GM19193 (cell line): ENCODE results near the gene CDH4.

Experiments
- POLR2A ChIP-seq: IDR thresholded peaks from 4 replicates; pipeline ENCODE4 v1.6.1; 2011; ENCODE audit not compliant: insufficient read depth, insufficient read length; ENCODE audit errors: extremely low read depth

CDH4 gene

GRCh38 chr20:61762886-61763739 lies 511.1 kb downstream of the CDH4 start:
- no peak for TF ChIP-seq POLR2A

- TF ChIP-seq POLR2A, result no peak
Observed at GRCh38 chr20:61763740-61764400, 511.8 kb downstream of the CDH4 start.

DNA sequence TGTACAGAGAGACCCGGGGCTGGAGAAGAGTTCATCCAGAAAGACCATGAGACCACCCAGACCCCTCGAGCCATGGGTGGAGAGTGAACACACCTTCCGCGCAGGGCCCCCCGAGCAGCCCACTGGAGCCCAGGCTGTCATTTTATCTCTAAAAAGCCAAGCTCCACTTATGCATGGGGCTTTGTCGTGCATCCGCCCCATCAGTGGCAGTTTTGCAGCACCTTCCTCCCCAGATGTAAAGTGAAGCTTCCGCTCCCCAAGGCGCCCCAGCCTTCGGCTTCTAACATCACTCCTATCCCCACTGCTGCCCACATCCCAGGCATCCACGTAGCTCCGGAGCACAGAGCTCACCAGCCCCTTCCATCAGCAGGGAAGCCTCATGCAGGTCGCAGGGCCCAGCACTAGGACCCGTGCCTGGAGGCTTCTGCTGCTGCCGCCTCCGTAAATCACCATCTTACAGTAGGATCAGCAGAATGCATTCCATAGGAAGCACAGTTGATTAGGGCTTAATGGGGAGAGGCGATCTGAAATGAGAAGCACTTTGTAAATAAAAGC lies 512.5 kb downstream of the CDH4 start:
- TF ChIP-seq POLR2A, result no peak

GRCh38 chr20:61765081-61765870 lies 513.2 kb downstream of the CDH4 start:
- TF ChIP-seq POLR2A, result no peak

DNA sequence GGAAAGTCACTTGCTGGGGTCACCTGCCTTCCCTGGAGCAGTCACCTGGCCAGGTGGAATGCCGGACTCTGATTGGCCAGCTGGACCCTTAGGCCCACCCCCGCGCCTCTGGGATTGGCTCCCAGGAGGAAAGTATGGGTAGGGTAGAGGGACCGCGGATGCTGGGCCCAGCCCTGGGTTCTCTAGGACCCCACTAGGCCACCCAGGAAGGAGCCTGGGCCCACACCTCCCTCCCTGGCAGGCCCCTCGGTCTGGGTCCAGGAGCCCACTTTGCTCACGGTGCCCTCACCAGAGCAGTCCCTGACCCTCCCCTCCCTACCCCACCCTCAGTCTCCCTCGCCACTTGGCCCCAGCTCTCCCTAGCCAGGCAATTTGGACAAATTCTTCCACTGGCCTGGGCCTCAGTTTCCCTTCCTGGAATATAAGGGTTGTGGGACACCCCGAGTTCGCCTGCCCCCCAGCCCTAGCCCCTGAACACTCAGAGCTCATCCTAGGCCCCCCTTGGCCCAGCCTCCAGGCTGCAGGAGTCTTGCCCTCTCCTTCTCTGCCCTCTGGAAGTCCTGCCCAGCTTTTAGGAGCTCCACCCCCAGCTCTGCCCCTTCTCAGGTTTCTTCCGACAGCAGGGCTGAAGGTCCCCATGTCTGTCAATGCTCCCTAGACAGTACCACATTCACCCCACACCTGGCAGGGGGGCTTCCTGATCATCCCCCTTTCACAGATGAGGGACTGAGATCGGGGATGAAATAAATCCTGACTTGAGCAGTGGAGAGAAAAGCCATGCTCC lies 514.0 kb downstream of the CDH4 start:
- TF ChIP-seq POLR2A, result no peak

GRCh38 chr20:61766921-61767610 lies 515.0 kb downstream of the CDH4 start:
- TF ChIP-seq POLR2A, result no peak

DNA sequence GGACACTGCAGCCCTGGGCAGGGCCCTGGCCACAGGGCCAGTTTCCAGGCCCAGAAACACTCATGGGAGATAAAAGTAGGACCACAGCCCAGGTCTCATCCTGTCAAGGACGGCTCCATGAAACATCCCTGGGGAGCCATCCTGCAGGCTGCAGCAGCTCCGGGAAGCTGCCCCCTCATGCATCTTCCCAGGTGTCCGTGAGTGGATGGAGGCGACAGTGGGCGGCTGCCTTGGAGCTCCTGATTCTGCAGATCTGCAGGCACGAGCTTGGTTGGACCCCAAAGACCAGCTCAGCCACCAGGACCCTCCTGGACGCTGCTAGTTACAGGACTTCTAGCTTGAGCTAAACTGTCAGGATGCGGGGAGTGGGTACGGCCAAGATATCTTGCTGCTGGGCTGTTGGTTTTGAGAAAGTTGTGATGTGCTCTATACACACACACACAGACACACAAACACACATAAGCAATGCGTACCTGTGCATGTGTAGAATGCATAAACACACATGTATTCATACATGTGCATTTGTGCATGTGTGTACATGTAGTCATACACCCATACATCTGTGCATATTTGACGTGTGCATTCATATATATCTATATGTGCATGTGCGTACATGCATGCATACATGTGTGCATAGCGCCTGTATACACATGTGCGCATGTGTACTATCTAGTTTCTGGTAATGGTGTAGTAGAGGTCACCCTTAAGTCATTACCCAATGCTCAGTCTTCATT lies 515.9 kb downstream of the CDH4 start:
- TF ChIP-seq POLR2A, result no peak

DNA sequence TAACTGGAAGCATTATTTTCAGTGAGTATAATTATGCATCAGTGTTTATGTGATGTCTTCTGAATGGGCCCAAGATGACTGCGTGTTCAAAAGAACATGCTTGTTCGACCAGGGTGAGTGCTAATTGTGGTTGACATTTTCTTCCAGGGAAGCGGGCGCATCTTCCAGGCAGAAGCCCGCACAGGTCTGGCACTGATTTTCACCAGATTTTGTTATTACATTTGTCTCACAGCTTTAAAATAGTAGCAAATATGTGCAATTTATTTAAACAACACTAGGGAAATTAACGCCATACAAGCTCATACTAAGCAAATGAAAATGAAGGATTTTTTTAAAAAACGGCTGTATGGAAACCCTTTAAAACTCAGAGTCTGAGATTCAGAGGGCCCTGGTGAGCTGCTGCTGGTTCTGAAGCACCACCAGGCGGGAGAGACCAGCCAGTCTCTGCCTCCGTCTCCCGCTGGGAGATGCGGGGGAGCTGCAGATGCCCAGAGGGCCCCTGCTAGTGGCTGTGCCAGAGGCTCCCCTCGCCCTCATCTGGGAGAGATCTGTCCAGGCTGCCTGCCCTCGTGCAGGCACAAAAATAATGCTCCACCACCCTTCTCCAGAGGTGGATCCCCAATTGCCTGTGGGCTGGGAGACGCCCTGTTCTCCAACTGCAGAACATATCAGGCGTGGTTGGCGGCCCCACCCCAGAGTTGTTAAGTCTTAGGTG lies 516.7 kb downstream of the CDH4 start:
- TF ChIP-seq POLR2A, result no peak

DNA sequence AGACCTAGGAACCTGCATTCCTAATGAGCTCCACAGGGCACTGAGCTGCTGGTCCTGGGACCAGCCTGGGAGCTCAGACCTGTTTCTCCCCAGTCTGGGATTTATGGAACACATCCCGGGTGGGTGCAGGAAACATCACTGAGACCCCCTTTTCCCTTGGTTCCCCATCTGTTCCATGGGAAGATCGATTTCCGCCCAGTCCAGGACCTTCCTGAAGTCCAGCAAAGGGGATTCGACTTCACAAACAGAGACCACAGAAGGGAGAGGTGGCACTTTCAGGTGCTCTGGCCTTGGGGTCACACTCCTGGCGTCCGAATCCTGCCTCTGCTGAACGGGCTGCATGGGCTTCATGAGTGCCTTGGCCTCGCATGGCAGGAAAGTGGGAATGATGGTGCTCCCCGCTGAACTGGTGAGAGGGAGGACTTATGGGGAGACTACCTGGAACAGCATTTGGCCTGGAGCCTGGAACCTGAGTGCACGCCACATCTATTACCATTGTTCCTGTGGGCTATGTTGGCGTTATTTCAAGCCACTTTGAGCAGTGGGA lies 517.3 kb downstream of the CDH4 start:
- no peak for TF ChIP-seq POLR2A

DNA sequence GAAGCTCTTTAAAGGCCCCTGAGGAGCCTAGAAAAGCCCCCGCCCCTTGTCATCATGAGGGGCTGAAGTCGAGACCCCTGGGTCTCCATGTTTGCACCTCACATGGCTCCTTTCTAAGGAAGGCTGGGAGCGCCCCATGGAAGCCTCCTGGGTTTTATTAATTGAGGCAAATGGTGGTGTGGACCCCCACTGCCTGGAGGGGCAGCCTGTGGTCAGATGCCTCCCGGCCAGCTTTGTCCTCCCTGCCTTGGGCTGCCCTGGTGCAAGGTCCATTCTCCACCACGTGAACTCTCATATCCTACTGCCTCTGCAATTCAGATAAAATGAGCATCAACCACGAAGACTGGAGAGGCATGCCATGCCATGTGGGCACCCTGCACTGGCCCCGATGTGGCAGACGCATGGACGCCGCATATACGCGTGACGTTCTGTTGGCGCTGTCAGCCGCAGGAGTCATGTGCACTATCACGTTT lies 518.1 kb downstream of the CDH4 start:
- TF ChIP-seq POLR2A, result no peak

DNA sequence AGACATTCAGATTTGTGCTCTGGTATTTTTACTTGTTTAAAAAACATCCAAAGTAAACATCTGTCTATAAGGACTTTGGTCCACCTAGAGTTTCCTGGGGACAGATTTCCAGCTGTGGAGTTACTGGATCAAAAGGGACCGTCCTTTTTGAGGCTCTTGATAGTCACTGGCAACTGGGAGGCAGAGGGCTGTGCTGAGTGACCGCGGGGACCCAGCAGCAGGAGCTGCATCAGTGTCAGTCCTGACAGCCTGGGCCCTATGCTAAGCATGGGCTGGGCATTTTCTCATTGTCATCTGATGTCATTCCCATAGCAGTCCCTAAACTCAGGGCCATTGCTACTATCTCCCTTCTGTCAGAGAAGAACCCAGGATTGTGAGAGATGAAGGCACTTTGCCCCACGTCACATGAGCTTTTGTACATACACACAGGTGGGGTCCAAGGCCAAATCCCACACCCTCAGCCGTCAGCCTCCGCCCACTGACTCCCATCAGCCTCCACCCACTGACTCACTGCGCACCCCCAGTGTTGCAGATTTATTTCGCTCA lies 519.8 kb downstream of the CDH4 start:
- TF ChIP-seq POLR2A, result no peak

GRCh38 chr20:61772828-61773631 lies 521.0 kb downstream of the CDH4 start:
- no peak for TF ChIP-seq POLR2A
